ENCODE measurements around the gene ARAP3. TPM values are rescaled to one million over a fixed set of nuclear protein-coding genes. Genes with fewer than 3 reads are reported as not detected.
A peak's percentile ranks its signal among the peaks of the same experiment; 100 is the strongest.

The ARAP3 gene
- total RNA-seq (136 and 142 TPM in 2 replicates), polyA plus RNA-seq (60.6 and 62.1 TPM in 2 replicates), polyA minus RNA-seq (100 and 107 TPM in 2 replicates), Bru-seq, nascent RNA (percentile 83 among the genes with signal in this experiment), BruChase-seq, experiment 1, labeled RNA remaining after a 6-hour chase (percentile 96 among the genes with signal in this experiment), BruChase-seq, experiment 2, labeled RNA remaining after a 2-hour chase (percentile 96 among the genes with signal in this experiment)
- 58.7 and 63.2 TPM in 2 replicates for polyA plus RNA-seq (2011; cell fraction: cytosol; rRNA removed)
- 270 and 334 TPM in 2 replicates for polyA plus RNA-seq (2011; cell fraction: nucleus; rRNA removed)
- 91.3 and 94.0 TPM in 2 replicates for polyA plus RNA-seq (2012)
- 3.4 TPM for polyA minus RNA-seq (2011; cell fraction: cytosol; rRNA and poly(A)+ RNA removed)
- polyA minus RNA-seq (2011; cell fraction: nucleus; rRNA and poly(A)+ RNA removed): 105 and 115 TPM in 2 replicates
- long read RNA-seq, full-length matches to known transcripts: 7 of 114 reads
- long read RNA-seq, partial matches to known transcripts: 76 of 114 reads
- long read RNA-seq, other reads (novel, unspliced or antisense): 31 of 114 reads

- H2AFZ ChIP-seq (ENCODE audit: low read depth, low read length): no peak within 1 kb of the TSS
- DNase-seq (ENCODE audit: low read depth, low spot score) (peak; percentile 92), FAIRE-seq (no peak)
- no TSS peak for BruUV-seq (replicated peaks)
- H3K4me3 ChIP-seq (replicated peaks in 1 of 3; ENCODE audit: insufficient read depth in 1 of 3, low read depth in 1 of 3, low read length in 3 of 3): peak within 1 kb of the TSS; percentile 5 to 69 (median 45)
- peaks cover 62% of the 10 kb centered on the region for H3K4me1 ChIP-seq (ENCODE audit: control insufficient read depth, extremely low read depth, insufficient read depth, low read length)
- H3K27me3 ChIP-seq (ENCODE audit: control insufficient read depth in 2 of 2, insufficient read depth in 2 of 2, low read length in 2 of 2): no peaks in the 10 kb centered on the region
- H3K9ac ChIP-seq (replicated peaks; ENCODE audit: extremely low read depth, insufficient read depth, low read length): peak within 1 kb of the TSS; percentile 99
- H3K9me3 ChIP-seq (replicated peaks; ENCODE audit: control insufficient read depth, insufficient read depth, low read length): no peaks in the 10 kb centered on the region
- no peaks in the 10 kb centered on the region for H4K20me1 ChIP-seq (replicated peaks; ENCODE audit: control insufficient read depth, extremely low read depth, insufficient read depth, low read length)
- H3K79me2 ChIP-seq (ENCODE audit: control insufficient read depth, insufficient read depth, low read length): peaks cover 33% of the 10 kb centered on the region
- H3K4me2 ChIP-seq (ENCODE audit: insufficient read depth, low read length): peak within 1 kb of the TSS; percentile 81
- peaks cover 3 to 4% of the 10 kb centered on the region in 2 experiments for H3K36me3 ChIP-seq (ENCODE audit: control insufficient read depth in 2 of 2, extremely low read depth in 1 of 2, insufficient read depth in 2 of 2, low read length in 2 of 2)
- dilution Hi-C loops (cut with MboI; ENCODE audit: extremely low pct_ligation_motif_present, low sequenced_read_pairs): no loop called here
- TF ChIP-seq EZH2 (IDR thresholded peaks at IDR 0.05; ENCODE audit: borderline replicate concordance, low read depth, low read length, severe bottlenecking): no peak
- TF ChIP-seq FOS (IDR thresholded peaks at IDR 0.05; ENCODE audit: borderline replicate concordance, insufficient read depth, low read length): peak; percentile 77
- TF ChIP-seq POLR2A (IDR thresholded peaks at IDR 0.05; ENCODE audit: low read depth, low read length): peak; percentile 56
- TF ChIP-seq JUN (IDR thresholded peaks at IDR 0.05; ENCODE audit: borderline replicate concordance, insufficient read depth, insufficient read length, low read depth): no peak
- TF ChIP-seq CTCF (IDR thresholded peaks at IDR 0.05; ENCODE audit: extremely low read depth in 1 of 2, insufficient read depth in 1 of 2, low read depth in 1 of 2, low read length in 2 of 2): no peak
- peak; percentile 57 for TF ChIP-seq GATA2 (IDR thresholded peaks at IDR 0.05; ENCODE audit: insufficient read depth, insufficient read length, low read depth, low read length)
- peak; percentile 13 for TF ChIP-seq MYC (IDR thresholded peaks at IDR 0.05; ENCODE audit: low read depth, low read length)
- TF ChIP-seq MAX (IDR thresholded peaks at IDR 0.05; ENCODE audit: insufficient read depth, insufficient read length): peak; percentile 70
- TF ChIP-seq POLR2AphosphoS5 (IDR thresholded peaks at IDR 0.05; ENCODE audit: insufficient read depth, low read depth, low read length): peak; percentile 15
- H3K27ac ChIP-seq (ENCODE audit: insufficient read depth, low read depth, low read length): peak within 1 kb of the TSS; percentile 100
- intact Hi-C loops (cut with micrococcal nuclease): loop anchor here (1.0 to 5.0 kb wide), 6 partner anchors 17 to 615 kb away; partner anchors contain the start of gene GNPDA1
- H3K9me1 ChIP-seq (replicated peaks; ENCODE audit: control insufficient read depth, extremely low read depth, insufficient read depth, low read length): no peaks in the 10 kb centered on the region
- CTCF ChIA-PET: interaction anchor here (0.8 to 3.9 kb wide), 17 partner anchors 10 to 286 kb away, joined by 3 to 26 read pairs (median 6); partner anchors contain the start of genes DIAPH1, PCDH1 and RNF14
- POLR2A ChIA-PET: interaction anchor here (0.7 to 1.5 kb wide), 4 partner anchors 45 to 196 kb away, joined by 3 to 8 read pairs (median 4); partner anchors contain the start of genes PCDH1 and RELL2
Observed at GRCh38 chr5:141681695-141682641, at the start of gene ARAP3. Gene ARAP3, minus strand, starts transcription at chr5:141682230. Its CDS starts 1,744 bp downstream, at chr5:141680486.

Data from endothelial cell of umbilical vein (primary cell).